GM12878 (cell line): Measurements from ENCODE around the gene C16orf46. TPM values are rescaled to one million over a fixed set of nuclear protein-coding genes. Genes with fewer than 3 reads are reported as not detected.

Experiments used
- ATAC-seq: fragments of 200-7000 bp; cut with Tn5 transposase; 3 replicates; pipeline ENCODE4 v1.9.1; 2020; ENCODE audit warnings: mild to moderate bottlenecking, moderate library complexity
- BruUV-seq: library from RNA; stranded (reverse); fragments of 400-500 nt; replicated peaks from 2 replicates; lab custom pipeline; 2021; lab: Mats Ljungman, UMichigan
- CTCF ChIA-PET: fragments of 300-600 bp; sonication (Branson Sonifier 250); formaldehyde crosslinking; extraction: SDS; loops from one replicate; lab custom pipeline; 2021; ENCODE audit warnings: inconsistent platforms; lab: Yijun Ruan, JAX
- POLR2A ChIA-PET: fragments of 350-600 bp; formaldehyde crosslinking; extraction: SDS; loops from one replicate; lab custom pipeline; 2021; ENCODE audit warnings: inconsistent platforms; lab: Charles Lee
- RAD21 ChIA-PET: fragments of 300-600 bp; sonication (Branson Sonifier 250); formaldehyde crosslinking; loops from one replicate; lab custom pipeline; 2023; ENCODE audit warnings: antibody characterized with exemption; ENCODE audit not compliant: unreplicated experiment; lab: Charles Lee
- SMC1A ChIA-PET: fragments of 300-600 bp; sonication (Branson Sonifier 250); formaldehyde crosslinking; loops from one replicate; lab custom pipeline; 2023; ENCODE audit not compliant: unreplicated experiment, uncharacterized antibody; lab: Charles Lee
- DNase-seq: peaks from one replicate; pipeline ENCODE4 v3.0.0-alpha.2; 2011; ENCODE audit warnings: low read depth, low spot score
- FAIRE-seq: peaks from 3 replicates; lab custom pipeline; 2011; peaks lifted over from hg19 to GRCh38; lab: Jason Lieb, UNC
- H2AFZ ChIP-seq: 2 replicates; pipeline ENCODE4 v1.6.0; 2011; ENCODE audit warnings: low read depth, low read length, control low read depth; ENCODE audit not compliant: control insufficient read depth
- H3K27ac ChIP-seq: 2 replicates; pipeline ENCODE4 v1.5.1; 2011; ENCODE audit warnings: control low read depth; ENCODE audit not compliant: control insufficient read depth, insufficient read depth
- H3K27me3 ChIP-seq, 2 experiments: replicated peaks in 1 of 2; 2 replicates each; pipeline versions ENCODE4 v1.6.0 to v1.6.1; 2011; ENCODE audit warnings: low read length in 1 of 2; ENCODE audit not compliant: control insufficient read depth in 2 of 2, insufficient read depth in 2 of 2
- H3K36me3 ChIP-seq, 2 experiments: 2 replicates each; pipeline ENCODE4 v1.5.1; 2011; ENCODE audit warnings: low read length in 1 of 2; ENCODE audit not compliant: control insufficient read depth in 2 of 2, insufficient read depth in 2 of 2
- H3K4me1 ChIP-seq: 2 replicates; pipeline ENCODE4 v1.6.1; 2011; ENCODE audit warnings: mild to moderate bottlenecking, low read length, moderate library complexity, mixed read lengths; ENCODE audit not compliant: control insufficient read depth, insufficient read depth
- H3K4me2 ChIP-seq: 2 replicates; pipeline ENCODE4 v1.6.0; 2011; ENCODE audit warnings: control low read depth; ENCODE audit not compliant: control insufficient read depth, insufficient read depth
- H3K4me3 ChIP-seq: fragments of 200-600 bp; sonication (generic); 2 replicates; pipeline ENCODE4 v1.5.1; 2016
- H3K79me2 ChIP-seq: 2 replicates; pipeline ENCODE4 v1.6.0; 2011; ENCODE audit warnings: low read length; ENCODE audit not compliant: control insufficient read depth, insufficient read depth
- H3K9ac ChIP-seq: 2 replicates; pipeline ENCODE4 v1.8.0; 2011; ENCODE audit warnings: low read length, control low read depth, mixed read lengths; ENCODE audit not compliant: control insufficient read depth, insufficient read depth
- H3K9me3 ChIP-seq: replicated peaks from 3 replicates; pipeline ENCODE4 v1.5.1; 2011; ENCODE audit warnings: mild to moderate bottlenecking, low read length; ENCODE audit not compliant: control insufficient read depth, insufficient read depth
- H4K20me1 ChIP-seq: 2 replicates; pipeline ENCODE4 v1.6.0; 2011; ENCODE audit not compliant: control insufficient read depth, insufficient read depth
- CTCF ChIP-seq, 3 experiments: IDR thresholded peaks in 2 of 3; conservative IDR thresholded peaks in 1 of 3; 2 replicates each; pipeline ENCODE4 v1.5.1; 2011; ENCODE audit warnings: low read depth in 3 of 3, low read length in 3 of 3, mild to moderate bottlenecking in 3 of 3, control low read depth in 2 of 3, moderate library complexity in 2 of 3, inconsistent platforms in 1 of 3, mixed read lengths in 1 of 3; ENCODE audit not compliant: control insufficient read depth in 2 of 3, insufficient read depth in 1 of 3; ENCODE audit errors: extremely low read depth in 1 of 3
- HSF1 ChIP-seq: fragments of 150-350 bp; IDR thresholded peaks from 2 replicates; pipeline ENCODE4 v1.6.1; 2014; ENCODE audit warnings: mild to moderate bottlenecking, low read depth, low read length
- SPI1 ChIP-seq: IDR thresholded peaks from 2 replicates; pipeline ENCODE4 v1.6.1; 2011; ENCODE audit warnings: low read depth, mild to moderate bottlenecking, low read length, moderate library complexity, borderline replicate concordance; ENCODE audit not compliant: insufficient read depth
- WGBS: methylation state at CpG from one replicate; pipeline ENCODE4 v1.1.6; 2016; ENCODE audit warnings: low lambda C conversion rate; ENCODE audit not compliant: insufficient replicate concordance, insufficient coverage; ENCODE audit errors: missing lambda C conversion rate; 5-methylcytosine and 5-hydroxymethylcytosine counted together
- in situ Hi-C: fragments of 300-500 bp; cut with MboI; formaldehyde crosslinking; loops from 9 replicates; pipeline ENCODE4 v1.14.3; 2018; ENCODE audit warnings: mixed read lengths
- intact Hi-C: fragments of 100-400 bp; cut with micrococcal nuclease; formaldehyde crosslinking; loops from one replicate; pipeline ENCODE4 v1.14.2; 2022; ENCODE audit not compliant: unreplicated experiment
- polyA plus RNA-seq, 11 experiments: library from polyadenylated mRNA; depleted of rRNA in 4 of 11; unstranded in 6 of 11; stranded (reverse) in 5 of 11; fragments of >200 nt; fragmentation: Nextera tagmentation in 4 of 11; fragmentation: Illumina TruSeq in 1 of 11; extraction: Ambion mirVana in 4 of 11; extraction: Trizol in 1 of 11; gene quantifications; 1 replicate in 1 of 11; 2 replicates in 10 of 11; pipeline versions ENCODE4 v1.2.1 to v1.2.3, GENCODE V29; 2011 to 2016; ENCODE audit warnings: inconsistent platforms in 2 of 11, missing spikeins in 2 of 11, low read depth in 1 of 11
- total RNA-seq, 4 experiments: library from RNA; depleted of rRNA in 3 of 4; stranded (reverse); fragments of >200 nt in 3 of 4; fragmentation: Illumina TruSeq in 1 of 4; extraction: Trizol in 1 of 4; gene quantifications; 2 replicates each; pipeline versions ENCODE4 v1.2.1 to v1.2.3, GENCODE V29; 2013 to 2021

The C16orf46 gene
- total and polyA plus RNA-seq, 10 of the 15 experiments (the other 5 are each of a cell fraction or from before 2014, with no cell fraction given): 0.04 to 0.46 (median 0.14) TPM; not detected in 6

GRCh38 chr16:81073560-81074330, 3.3 kb downstream of the C16orf46 start:
- intact Hi-C loops (no loop called here), in situ Hi-C loops (no loop called here)
- Histone ChIP-seq H3K4me3 (no peak overlapping the region), H3K79me2 (no peaks in the 10 kb centered on the region), H3K9ac (no peak overlapping the region), H3K9me3 (no peaks in the 10 kb centered on the region), H3K4me2 (no peak overlapping the region), H3K36me3 (no peaks in the 10 kb centered on the region; a peak in 1 of 4 replicates), H4K20me1 (no peaks in the 10 kb centered on the region), H3K27ac (no peak overlapping the region), H2AFZ (no peak overlapping the region), H3K27me3 (no peaks in the 10 kb centered on the region), H3K4me1 (peaks cover 5% of the 10 kb centered on the region)
- no peak for ATAC-seq
- 54% methylated on average over 5 of the region's 5 CpGs for WGBS
- no peak for FAIRE-seq
- CTCF ChIA-PET: interaction anchor here (0.6 to 1.5 kb wide), 4 partner anchors 35 to 69 kb away, joined by 3 read pairs; partner anchors contain the start of gene ATMIN
- SMC1A ChIA-PET: interaction anchor here (0.6 kb wide), 1 partner anchor 646 kb away, joined by 3 read pairs; no protein-coding TSS in a partner anchor
- RAD21 ChIA-PET: no interaction called here
- POLR2A ChIA-PET: interaction anchor here (0.5 kb wide), 1 partner anchor 21 kb away, joined by 4 read pairs; no protein-coding TSS in a partner anchor
- no peak for DNase-seq
- BruUV-seq: no TSS peak
- no peak for TF ChIP-seq CTCF (IDR thresholded peaks at IDR 0.05 in 2 of 3, conservative IDR thresholded peaks at IDR 0.05 in 1 of 3; ENCODE audit: control insufficient read depth in 2 of 3, extremely low read depth in 1 of 3, insufficient read depth in 1 of 3, low read depth in 3 of 3, low read length in 3 of 3)
- TF ChIP-seq HSF1: no peak
- no peak for TF ChIP-seq SPI1
